Small intestine (tissue), 16 donors: ENCODE measurements around the gene ONECUT2. TPM values are rescaled to one million over a fixed set of nuclear protein-coding genes. Genes with fewer than 3 reads are reported as not detected.
"Not testable (repeated sequence)": the region's sequence is repeated elsewhere in the genome, so short reads cannot be mapped to it uniquely, and the experiment has no call there.

Experiments
- DNase-seq, 2 donors: peaks; one replicate each; pipeline versions ENCODE4 v3.0.0 to v3.0.0-alpha.2; 2013
- FAIRE-seq: peaks from 2 replicates; lab custom pipeline; 2012; peaks lifted over from hg19 to GRCh38; lab: Jason Lieb, UNC
- H3K27ac ChIP-seq, 3 donors: one replicate each; pipeline ENCODE4 v1.5.1; 2013; ENCODE audit warnings: low read length in 2 of 3, mild to moderate bottlenecking in 2 of 3, control low read depth in 1 of 3, inconsistent platforms in 1 of 3, low read depth in 1 of 3, moderate library complexity in 1 of 3
- H3K27me3 ChIP-seq, 3 donors: one replicate each; pipeline ENCODE4 v1.6.1; 2013; ENCODE audit warnings: low read length in 3 of 3, inconsistent platforms in 1 of 3; ENCODE audit not compliant: control insufficient read depth in 3 of 3, insufficient read depth in 3 of 3
- H3K36me3 ChIP-seq, 3 donors: one replicate each; pipeline ENCODE4 v1.6.1; 2013; ENCODE audit warnings: low read length in 3 of 3, inconsistent platforms in 1 of 3, low read depth in 1 of 3, mild to moderate bottlenecking in 1 of 3, moderate library complexity in 1 of 3; ENCODE audit not compliant: control insufficient read depth in 3 of 3, insufficient read depth in 2 of 3
- H3K4me1 ChIP-seq, 3 donors: one replicate each; pipeline ENCODE4 v1.6.1; 2013; ENCODE audit warnings: low read length in 2 of 3, inconsistent platforms in 1 of 3, low read depth in 1 of 3, mild to moderate bottlenecking in 1 of 3, moderate library complexity in 1 of 3; ENCODE audit not compliant: control insufficient read depth in 3 of 3, insufficient read depth in 2 of 3
- H3K4me3 ChIP-seq, 3 donors: one replicate each; pipeline ENCODE4 v1.5.1; 2013; ENCODE audit warnings: low read length in 3 of 3, control low read depth in 1 of 3, inconsistent platforms in 1 of 3, low read depth in 1 of 3, mild to moderate bottlenecking in 1 of 3, moderate library complexity in 1 of 3
- H3K9me3 ChIP-seq, 2 donors: one replicate each; pipeline ENCODE4 v1.6.1; 2013; ENCODE audit warnings: low read depth in 1 of 2, low read length in 1 of 2; ENCODE audit not compliant: control insufficient read depth in 2 of 2, insufficient read depth in 1 of 2
- WGBS, 3 donors: extraction: QIAGEN DNeasy Blood & Tissue Kit; methylation state at CpG; one replicate each; pipeline ENCODE4 v1.1.7; 2013; 5-methylcytosine and 5-hydroxymethylcytosine counted together
- long read RNA-seq, 10 donors: transcript quantifications; one replicate each; lab custom pipeline, GENCODE V29; 2026
- polyA plus RNA-seq, 4 donors: library from polyadenylated mRNA; stranded (reverse) in 3 of 4; unstranded in 1 of 4; fragments of 200-250 nt in 3 of 4; fragments of 120-200 nt in 1 of 4; gene quantifications; one replicate each; pipeline versions ENCODE4 v1.2.1 to v1.2.3, GENCODE V29; 2013
- donor health status: healthy with polysubstance abuse.
- donor health status: control.
- donor health status: control.
- donor health status: Bipolar disorder and iron deficiency.
- donor health status: healthy.

The ONECUT2 gene
- polyA plus RNA-seq: 1 to 10 TPM in 3 of 4 donors, under 1 TPM in 1; 0.12 to 9.2 (median 6.7) TPM
- long read RNA-seq, donor 1: 0 reads
- long read RNA-seq, donor 2, full-length matches to known transcripts: 8 of 8 reads
- long read RNA-seq, donor 2, partial matches to known transcripts: 0 of 8 reads
- long read RNA-seq, donor 2, other reads (novel, unspliced or antisense): 0 of 8 reads
- long read RNA-seq, donor 3, full-length matches to known transcripts: 8 of 8 reads
- long read RNA-seq, donor 3, partial matches to known transcripts: 0 of 8 reads
- long read RNA-seq, donor 3, other reads (novel, unspliced or antisense): 0 of 8 reads
- long read RNA-seq, donor 4: 0 reads
- long read RNA-seq, donor 5: 0 reads
- long read RNA-seq, donor 6, full-length matches to known transcripts: 2 of 2 reads
- long read RNA-seq, donor 6, partial matches to known transcripts: 0 of 2 reads
- long read RNA-seq, donor 6, other reads (novel, unspliced or antisense): 0 of 2 reads
- long read RNA-seq, donor 7: 0 reads
- long read RNA-seq, donor 8: 0 reads
- long read RNA-seq, donor 9, full-length matches to known transcripts: 3 of 3 reads
- long read RNA-seq, donor 9, partial matches to known transcripts: 0 of 3 reads
- long read RNA-seq, donor 9, other reads (novel, unspliced or antisense): 0 of 3 reads
- long read RNA-seq, donor 10, full-length matches to known transcripts: 3 of 3 reads
- long read RNA-seq, donor 10, partial matches to known transcripts: 0 of 3 reads
- long read RNA-seq, donor 10, other reads (novel, unspliced or antisense): 0 of 3 reads

DNA sequence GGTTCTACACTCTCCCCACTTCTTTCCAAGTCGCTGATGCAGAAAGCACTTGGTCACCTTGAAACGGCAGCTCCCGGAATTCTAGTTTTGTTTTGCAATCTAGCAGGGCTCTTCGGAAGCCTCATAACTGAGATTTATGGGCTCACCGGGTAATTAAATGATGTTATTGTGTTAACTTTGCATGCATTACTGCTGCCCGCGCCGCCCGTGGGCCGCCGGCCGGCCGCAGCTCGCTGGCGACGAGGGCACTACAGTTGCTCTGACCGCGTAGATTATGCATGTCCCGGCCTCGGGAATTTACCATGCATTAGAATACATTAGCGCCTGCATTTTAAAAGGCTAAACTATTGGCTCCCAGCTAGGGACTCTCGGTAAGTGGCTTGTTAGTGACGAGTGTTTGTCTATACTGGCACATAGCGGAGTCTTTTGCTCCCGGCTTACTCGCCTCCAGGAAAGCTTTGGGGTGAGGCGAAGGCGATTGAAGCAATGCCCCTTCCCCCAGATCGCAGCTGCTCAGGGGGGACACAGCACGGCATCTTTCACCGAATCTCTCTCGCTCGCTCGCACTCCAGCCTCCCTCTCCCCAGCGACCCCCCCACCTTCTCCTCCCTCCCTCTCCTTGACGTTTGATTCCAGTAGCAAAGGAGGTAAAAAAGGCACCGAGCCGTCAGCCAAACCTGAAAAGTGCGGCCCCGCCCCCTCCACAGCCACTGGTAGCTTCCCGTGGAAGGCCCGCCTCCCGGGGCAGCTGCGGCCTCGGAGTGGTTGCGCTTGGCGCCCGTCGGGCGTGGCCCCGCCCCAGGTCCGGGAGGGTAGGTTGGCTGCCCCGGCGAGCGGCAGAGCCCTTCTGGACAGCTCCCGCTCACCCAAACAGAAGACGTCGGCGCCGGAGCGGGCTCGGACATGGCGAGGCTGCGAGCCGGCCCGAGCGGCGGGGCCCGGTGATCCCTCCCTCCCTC is at the start of gene ONECUT2:
TSS of gene ONECUT2 (plus strand) at position 839 of the 959 bp plus-strand sequence. CDS start 343 bp downstream, outside the sequence.
- 0 to 2% (median 1%) methylated on average over 56 to 69 of the region's 69 CpGs for WGBS, 3 donors
- Histone ChIP-seq H3K4me3 (peak within 1 kb of the TSS; percentile 13 to 93 (median 86)), H3K27me3 (peaks cover 0 to 77% (median 56%) of the 10 kb centered on the region in 3 donors), H3K9me3 (no peaks in the 10 kb centered on the region), H3K36me3 (peaks cover 0 to 37% (median 3%) of the 10 kb centered on the region in 3 donors), H3K27ac (peak within 1 kb of the TSS; percentile 82 to 93 (median 89)), H3K4me1 (no peaks in the 10 kb centered on the region)
- DNase-seq (peak; percentile 97), FAIRE-seq (no peak)

DNA sequence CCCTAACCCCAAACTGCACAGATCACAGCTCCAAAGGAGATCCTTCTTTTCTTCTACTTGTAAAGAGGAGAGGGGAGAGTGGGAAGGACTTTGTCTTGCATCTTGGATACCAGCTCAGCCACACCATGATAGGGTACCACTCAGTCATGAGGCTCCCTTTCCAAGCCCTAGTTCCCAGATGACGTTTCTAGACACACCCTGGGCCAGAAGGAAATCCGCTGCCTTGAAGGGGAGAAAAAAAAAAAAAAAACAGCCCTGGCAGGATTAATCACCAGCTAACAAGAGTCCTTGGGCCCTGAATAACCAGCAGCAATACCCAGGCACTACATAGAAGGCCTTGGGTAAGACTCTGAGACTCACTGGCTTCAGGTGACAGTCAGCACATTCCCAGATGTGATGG is 45.9 kb upstream of the ONECUT2 start:
- Histone ChIP-seq H3K36me3 (no peaks in the 10 kb centered on the region), H3K4me3 (no peak overlapping the region), H3K9me3 (no peaks in the 10 kb centered on the region), H3K27ac (peak overlapping the region in 2 of 3 donors; percentile 11 to 74), H3K27me3 (no peaks in the 10 kb centered on the region), H3K4me1 (peaks cover 0 to 12% (median 0%) of the 10 kb centered on the region in 3 donors)
- FAIRE-seq (no peak), DNase-seq (peak; percentile 84 to 86)
- WGBS, 3 donors: 23 to 49% (median 33%) methylated on average over 2 of the region's 2 CpGs

DNA sequence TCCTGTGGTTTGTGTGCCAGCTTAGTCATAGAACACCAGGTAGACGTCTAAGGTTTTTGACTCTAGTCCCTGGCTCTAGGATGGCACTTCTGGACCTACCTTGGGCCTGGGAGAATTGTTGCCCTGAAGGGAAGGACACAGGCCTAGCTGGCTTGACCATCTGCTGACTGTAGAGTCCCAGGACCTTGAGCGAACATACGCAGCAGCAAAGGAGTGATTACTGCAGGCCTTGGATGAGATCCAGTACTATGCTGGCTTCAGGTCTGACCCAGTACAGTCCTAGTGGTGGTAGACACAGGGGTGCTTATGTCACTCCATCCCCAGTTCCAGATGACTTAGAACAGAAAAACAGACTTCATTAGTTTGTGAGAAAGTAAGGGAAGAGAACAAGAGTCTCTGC is 45.1 kb upstream of the ONECUT2 start:
- Histone ChIP-seq H3K27ac (peak overlapping the region in 1 of 3 donors; percentile 74), H3K4me3 (no peak overlapping the region), H3K4me1 (peaks cover 0 to 12% (median 0%) of the 10 kb centered on the region in 3 donors), H3K27me3 (no peaks in the 10 kb centered on the region), H3K9me3 (no peaks in the 10 kb centered on the region), H3K36me3 (no peaks in the 10 kb centered on the region)
- WGBS, 3 donors: 36 to 63% (median 46%) methylated on average over 3 of the region's 3 CpGs
- FAIRE-seq: no peak
- no peak for DNase-seq

DNA sequence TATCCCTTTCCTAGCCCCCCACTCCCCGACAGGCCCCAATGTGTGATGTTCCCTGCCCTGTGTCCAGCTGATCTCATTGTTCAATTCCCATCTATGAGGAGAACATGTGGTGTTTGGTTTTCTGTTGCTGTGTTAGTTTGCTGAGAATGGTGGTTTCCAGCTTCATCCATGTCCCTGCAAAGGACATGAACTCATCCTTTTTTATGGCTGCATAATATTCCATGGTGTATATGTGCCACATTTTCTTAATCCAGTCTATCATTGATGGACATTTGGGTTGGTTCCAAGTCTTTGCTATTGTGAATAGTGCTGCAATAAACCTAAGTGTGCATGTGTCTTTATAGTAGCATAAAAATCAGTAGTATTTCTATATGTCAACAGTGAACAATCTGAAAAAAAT is 40.4 kb upstream of the ONECUT2 start:
- DNase-seq, FAIRE-seq, H3K9me3 ChIP-seq, H3K36me3 ChIP-seq, H3K27ac ChIP-seq, H3K4me3 ChIP-seq, H3K27me3 ChIP-seq, H3K4me1 ChIP-seq: not testable (repeated sequence)
- WGBS, 3 donors: 88 to 100% (median 100%) methylated on average over 1 of the region's 1 CpG

DNA sequence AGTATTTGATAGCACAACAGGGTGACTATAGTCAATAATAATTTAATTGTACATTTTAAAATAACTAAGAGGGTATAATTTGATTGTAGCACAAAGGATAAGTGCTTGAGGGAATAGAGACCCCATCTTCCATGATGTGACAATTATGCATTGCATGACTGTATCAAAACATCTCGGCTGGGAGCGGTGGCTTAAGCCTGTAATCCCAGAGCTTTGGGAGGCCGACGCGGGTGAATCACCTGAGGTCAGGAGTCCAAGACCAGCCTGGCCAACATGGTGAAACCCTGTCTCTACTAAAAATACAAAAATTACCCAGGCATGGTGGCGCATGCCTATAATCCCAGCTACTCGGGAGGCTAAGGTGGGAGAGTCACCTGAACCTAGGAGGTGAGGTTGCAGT is 38.3 kb upstream of the ONECUT2 start:
- H3K27me3 ChIP-seq, H3K9me3 ChIP-seq, H3K4me1 ChIP-seq, FAIRE-seq, H3K27ac ChIP-seq, DNase-seq, H3K36me3 ChIP-seq, H3K4me3 ChIP-seq: not testable (repeated sequence)
- 93 to 94% (median 93%) methylated on average over 7 of the region's 7 CpGs for WGBS, 3 donors

DNA sequence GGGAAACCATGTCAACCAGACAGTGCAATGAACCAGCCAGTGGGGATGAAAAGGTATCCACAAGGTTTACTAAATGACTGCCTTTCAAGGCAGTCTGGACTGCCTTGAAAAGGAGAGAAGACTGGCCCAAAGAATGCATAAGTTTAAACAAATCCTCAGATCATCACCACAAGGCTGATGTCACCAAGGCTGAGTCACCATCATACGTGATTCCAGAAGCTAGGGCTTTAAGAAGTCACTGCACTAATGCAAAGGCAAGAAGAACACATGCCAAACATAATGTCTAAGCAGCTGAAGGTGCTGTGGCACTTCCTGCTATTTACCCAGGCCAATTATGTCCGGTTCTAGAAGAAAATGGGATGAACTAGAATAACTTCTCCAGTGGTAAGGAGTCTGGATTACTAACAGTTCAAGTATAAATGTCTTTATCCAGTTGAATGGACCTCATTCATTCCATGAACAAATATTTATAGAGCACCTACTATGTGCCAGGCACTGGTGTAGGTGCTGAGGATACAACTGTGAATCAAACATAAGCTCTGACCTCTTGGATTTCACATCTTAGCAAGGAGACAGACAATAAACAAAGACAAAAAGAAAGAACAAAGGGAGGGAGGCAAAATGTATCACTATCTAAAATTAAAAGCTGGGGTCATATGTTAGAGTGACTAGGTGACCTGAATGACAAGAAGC is 37.6 kb upstream of the ONECUT2 start:
- Histone ChIP-seq H3K36me3 (no peaks in the 10 kb centered on the region), H3K9me3 (no peaks in the 10 kb centered on the region), H3K4me3 (no peak overlapping the region), H3K27me3 (no peaks in the 10 kb centered on the region), H3K27ac (no peak overlapping the region), H3K4me1 (no peaks in the 10 kb centered on the region)
- FAIRE-seq (no peak), DNase-seq (no peak)
- WGBS, 3 donors: 74 to 78% (median 76%) methylated on average over 2 of the region's 2 CpGs

DNA sequence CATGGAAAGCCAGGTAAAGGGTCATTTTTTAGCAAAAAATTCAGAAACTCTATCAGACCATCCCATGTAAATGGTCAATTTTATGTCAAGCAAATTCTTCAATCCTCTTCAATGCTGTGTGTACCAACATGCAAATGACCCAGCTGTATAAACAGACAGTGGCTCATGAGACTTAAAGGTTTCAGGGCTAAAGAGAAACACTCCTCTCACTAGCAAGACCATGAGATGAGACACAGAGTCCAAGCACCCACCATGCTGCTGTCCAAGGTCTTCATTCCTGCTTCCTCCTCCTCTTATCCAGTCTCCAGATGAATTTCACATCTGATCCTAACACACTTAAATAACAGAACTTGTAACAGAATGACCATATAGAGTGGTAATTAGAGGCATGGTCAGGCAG is 30.8 kb upstream of the ONECUT2 start:
- DNase-seq: no peak
- no peaks in the 10 kb centered on the region for H3K27me3 ChIP-seq
- H3K4me1 ChIP-seq: no peaks in the 10 kb centered on the region
- H3K27ac ChIP-seq: no peak overlapping the region
- peaks cover 0 to 2% of the 10 kb centered on the region in 2 donors for H3K9me3 ChIP-seq
- FAIRE-seq: no peak
- no peak overlapping the region for H3K4me3 ChIP-seq
- H3K36me3 ChIP-seq: no peaks in the 10 kb centered on the region
